SW 1271 (cell line): ENCODE data around the gene TUBA1B.

ENCODE experiments used
- DNase-seq, 2 experiments: peaks; one replicate each; lab custom pipeline; 2025; lab: John Stamatoyannopoulos, UW

Gene TUBA1B

DNA sequence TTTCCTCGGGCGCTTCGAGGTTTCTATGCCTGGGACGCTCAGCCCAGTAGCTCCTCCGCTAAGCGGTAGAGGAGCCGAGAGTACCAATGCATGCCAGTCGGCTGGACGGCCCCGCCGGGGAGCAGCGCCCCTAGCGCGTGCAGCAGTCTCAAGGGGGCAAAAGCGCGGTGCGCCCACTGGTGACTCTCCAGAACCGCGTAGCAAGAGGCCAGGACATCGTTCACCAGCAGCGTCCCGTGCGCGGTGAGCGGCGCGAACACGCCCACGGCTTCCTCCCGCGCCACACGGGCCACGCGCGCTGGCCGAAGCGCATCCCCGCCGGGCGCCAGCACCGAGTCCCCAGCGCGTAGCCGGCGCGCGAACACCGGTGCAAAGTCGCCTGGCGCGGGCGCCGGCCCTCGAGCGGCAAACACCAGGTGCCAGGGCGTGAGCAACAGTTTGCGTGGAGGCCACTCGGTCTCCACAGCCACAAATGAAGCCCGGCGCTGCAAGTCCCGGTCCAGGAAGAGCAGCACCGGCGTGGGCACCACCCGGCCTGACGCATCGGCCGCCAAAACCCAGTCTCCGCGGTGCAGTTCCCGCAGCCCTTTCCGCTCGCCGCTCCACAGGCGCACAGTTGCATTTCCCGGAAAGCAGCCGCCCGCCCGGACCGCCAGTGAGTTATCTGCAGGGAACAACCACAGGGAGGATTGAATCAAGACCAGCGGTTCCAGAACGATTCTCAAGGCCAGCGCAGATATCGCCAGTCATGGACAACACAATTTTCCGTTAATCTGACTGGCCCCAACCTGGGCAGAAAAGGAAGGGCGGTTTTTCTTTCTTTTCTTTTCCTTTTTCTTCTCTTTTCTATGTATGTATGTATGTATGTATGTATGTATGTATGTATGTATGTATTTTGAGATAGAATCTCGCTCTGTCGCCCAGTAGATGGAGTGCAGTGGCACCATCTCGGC is 41.1 kb downstream of the TUBA1B start:
- no peak for DNase-seq

DNA sequence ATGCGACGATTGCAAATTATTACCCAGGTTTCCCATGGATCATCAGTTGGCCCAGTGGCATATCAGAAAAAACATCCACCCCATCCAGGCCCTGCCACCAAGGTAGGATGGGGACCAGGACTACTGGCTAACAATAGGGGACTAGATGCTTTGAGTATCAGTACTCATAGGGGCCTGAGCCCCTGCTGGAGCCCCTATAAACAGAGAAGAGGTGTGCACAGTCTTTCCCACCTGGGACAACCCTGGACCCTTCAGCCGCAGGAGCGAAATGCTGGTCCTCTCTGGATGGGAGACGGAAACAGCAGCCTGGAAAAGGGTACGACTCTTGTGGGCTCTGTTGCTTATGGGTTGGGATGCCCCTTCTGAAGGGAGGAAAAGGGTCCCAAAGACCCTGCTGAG is 42.3 kb downstream of the TUBA1B start:
- DNase-seq: no peak

DNA sequence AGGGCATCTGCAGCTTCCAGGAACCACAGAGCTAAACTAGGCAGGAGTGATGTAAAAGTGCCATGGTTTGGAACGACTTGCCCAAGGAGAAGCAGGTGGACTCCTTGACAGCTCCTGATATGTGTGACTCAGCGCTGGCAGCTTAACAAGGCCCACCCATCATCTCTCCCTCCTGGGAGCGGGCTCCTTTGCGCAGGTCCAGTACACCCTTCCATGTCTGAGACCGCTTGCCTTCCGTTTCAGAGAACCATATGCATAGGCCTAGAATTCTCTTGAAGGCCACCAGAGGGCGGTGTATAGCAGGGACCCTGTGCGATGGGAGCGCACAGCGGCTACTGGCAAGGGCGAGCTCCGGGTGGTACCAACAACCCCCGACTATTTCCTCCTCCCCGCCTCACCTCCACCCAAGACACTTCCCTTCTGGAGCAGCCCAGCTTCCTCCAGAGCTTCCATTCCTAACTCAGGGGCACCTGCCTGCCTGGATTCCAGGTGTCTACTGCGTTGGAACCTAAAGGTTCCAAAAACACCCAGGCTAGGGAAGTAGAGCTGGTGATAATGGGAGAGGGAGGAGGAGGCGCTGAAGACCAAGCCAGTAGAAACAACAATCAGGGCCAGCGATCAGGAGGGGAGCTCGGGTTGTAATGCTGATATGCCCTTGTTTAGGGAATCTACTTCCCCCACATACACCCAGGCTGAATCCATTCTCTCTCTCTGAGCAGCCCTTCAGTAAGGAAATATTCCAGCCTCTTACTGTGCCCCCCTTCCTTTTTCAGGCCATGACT is 42.9 kb downstream of the TUBA1B start:
- peak; percentile 70 to 90 for DNase-seq

DNA sequence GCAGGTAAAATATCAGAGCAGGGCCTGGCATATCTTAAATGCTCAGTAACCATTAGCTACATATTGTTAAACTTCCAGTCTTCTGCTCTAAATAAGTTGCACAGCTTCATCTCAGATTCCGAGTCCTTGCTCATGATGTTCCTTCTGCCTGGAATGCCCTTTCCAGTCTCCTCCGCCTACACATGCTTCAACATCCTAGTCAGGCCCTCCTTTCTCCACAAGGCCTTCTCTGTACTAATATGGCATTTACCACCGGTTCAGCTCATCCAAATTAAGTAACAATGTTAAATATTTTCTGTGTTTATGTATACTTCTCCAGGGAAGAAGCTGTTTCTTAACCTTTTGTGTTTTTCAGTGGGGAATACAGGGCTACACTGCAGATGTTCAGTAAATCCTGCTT is 45.1 kb downstream of the TUBA1B start:
- DNase-seq: no peak

DNA sequence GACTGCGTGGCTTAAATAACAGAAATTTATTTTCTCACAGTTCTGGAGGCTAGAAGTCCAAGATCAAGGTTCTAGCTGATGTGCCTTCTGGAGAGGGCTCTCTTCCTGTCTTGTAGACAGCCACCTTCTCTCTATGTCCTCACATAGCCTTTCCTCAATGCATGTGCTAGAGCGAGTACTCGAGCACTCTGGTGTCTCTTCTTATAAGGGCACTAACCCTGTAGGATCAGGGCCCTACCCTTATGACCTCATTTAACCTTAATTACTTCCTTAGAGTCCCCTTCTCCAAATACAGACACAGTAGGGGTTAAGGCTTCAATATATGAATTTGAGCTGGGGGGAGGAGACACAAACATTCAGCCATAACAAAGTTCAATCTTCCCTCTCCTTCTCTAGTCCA is 46.8 kb downstream of the TUBA1B start:
- no peak for DNase-seq

DNA sequence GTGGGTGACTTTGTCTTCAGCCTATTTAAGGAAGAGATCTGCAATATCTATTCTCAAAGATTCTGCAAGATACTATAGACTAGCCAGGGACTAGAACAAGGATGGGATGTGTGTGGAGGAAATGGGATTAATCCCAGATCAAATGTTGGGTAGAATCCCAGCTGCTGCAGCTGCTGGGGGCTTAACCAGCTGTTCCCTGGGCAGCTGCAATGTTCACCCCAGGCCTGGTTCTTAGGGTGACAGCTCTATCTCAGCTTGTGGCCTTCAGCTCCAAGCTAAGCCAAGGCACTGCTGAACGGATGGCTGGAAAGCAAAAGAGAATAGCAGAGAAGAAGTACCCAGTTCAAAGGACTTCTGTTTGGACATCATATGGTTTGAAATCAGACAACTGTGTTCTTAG is 51.4 kb downstream of the TUBA1B start:
- DNase-seq: no peak
